GM15510 (cell line): Measurements from ENCODE around the gene PPP1R9B.

Experiments used
- POLR2A ChIP-seq: IDR thresholded peaks from 3 replicates; pipeline ENCODE4 v1.6.1; 2011; ENCODE audit warnings: borderline replicate concordance; ENCODE audit not compliant: insufficient read length; ENCODE audit errors: extremely low read depth

The PPP1R9B gene

DNA sequence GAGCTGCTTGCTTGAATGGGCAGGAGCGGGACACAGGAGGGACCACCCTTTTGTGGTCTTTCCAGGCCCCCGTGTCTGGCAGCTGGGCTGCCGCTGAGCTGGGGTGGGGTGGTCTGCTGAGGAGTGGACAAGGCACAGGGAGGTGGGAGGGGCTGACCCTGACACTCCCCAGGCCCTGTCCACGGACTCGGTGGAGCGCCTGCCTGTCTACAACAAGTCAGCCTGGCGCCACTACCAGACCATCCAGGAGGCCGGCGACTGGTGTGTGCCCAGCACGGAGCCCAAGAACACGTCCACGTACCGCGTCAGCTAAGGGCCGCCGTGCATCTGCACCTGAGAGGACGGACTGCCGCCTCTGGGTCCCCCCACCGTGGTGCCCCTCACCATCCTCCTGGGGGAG lies 40.7 kb downstream of the PPP1R9B start:
- TF ChIP-seq POLR2A, result no peak

GRCh38 chr17:50109207-50109606 lies 41.3 kb downstream of the PPP1R9B start:
- TF ChIP-seq POLR2A, result no peak

GRCh38 chr17:50108556-50108955 lies 41.9 kb downstream of the PPP1R9B start:
- no peak for TF ChIP-seq POLR2A

DNA sequence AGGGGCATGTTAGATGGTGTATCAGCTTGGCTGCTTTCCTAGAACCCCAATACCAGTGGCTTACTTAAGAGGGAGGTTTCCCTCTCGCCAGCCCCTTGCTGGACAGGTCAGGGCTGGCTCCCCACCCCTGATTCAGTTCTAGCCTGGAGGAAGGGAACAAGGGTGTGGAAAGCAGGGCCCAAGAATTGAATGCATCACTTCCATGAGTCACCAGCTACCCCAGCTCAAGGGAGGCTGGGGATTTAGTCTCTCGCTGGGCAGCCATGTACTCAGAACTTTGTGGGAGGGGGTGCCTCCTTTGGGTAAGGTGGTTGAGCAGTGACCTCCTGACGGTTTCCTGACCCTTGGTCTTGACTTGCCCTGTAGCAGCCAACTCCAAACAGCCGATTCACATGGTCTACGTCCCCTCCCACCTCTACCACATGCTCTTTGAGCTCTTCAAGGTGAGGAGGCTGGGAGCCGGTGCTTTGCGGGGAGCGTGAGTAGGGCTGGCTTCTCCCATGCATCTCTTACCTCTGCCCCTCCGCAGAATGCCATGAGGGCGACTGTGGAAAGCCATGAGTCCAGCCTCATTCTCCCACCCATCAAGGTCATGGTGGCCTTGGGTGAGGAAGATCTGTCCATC lies 42.6 kb downstream of the PPP1R9B start:
- TF ChIP-seq POLR2A, result no peak

DNA sequence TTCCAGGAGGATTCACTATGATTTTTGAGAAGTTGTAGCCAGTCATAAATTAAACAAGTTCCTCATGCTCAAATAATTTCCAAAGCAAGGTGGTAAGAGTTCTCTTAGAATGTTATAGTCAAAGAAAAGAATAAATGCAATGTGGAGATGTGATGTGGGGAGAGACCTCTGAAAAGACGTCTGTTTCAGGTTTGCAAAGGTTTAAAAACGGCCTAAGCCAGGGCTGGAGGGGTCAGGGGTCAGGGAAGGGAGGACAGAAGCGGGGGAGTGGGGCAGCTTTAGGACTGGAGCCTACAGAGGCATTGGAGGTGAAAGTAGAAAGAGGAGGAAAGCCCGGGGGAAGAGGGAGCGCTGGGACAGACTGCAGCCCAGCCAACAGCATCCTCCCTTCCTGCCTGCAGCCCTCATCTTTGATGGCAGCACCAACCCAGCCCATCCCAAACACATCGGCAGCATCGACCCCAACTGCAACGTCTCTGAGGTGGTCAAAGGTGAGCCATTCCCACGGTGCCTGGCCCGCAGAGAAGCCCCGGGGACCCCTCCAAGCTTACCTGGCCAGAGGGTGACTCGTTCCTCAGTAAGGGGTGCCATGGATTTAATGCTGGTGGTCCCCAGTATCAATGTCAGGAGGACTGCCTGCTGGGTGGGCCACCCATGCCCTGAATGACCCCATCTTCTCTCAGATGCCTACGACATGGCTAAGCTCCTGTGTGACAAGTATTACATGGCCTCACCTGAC lies 43.9 kb downstream of the PPP1R9B start:
- no peak for TF ChIP-seq POLR2A

GRCh38 chr17:50105811-50106210 lies 44.7 kb downstream of the PPP1R9B start:
- no peak for TF ChIP-seq POLR2A

GRCh38 chr17:50103941-50104340 lies 46.5 kb downstream of the PPP1R9B start:
- no peak for TF ChIP-seq POLR2A

GRCh38 chr17:50103252-50103651 lies 47.2 kb downstream of the PPP1R9B start:
- TF ChIP-seq POLR2A, result no peak

- no peak for TF ChIP-seq POLR2A
Measured at GRCh38 chr17:50102164-50102991, 48.1 kb downstream of the PPP1R9B start.

DNA sequence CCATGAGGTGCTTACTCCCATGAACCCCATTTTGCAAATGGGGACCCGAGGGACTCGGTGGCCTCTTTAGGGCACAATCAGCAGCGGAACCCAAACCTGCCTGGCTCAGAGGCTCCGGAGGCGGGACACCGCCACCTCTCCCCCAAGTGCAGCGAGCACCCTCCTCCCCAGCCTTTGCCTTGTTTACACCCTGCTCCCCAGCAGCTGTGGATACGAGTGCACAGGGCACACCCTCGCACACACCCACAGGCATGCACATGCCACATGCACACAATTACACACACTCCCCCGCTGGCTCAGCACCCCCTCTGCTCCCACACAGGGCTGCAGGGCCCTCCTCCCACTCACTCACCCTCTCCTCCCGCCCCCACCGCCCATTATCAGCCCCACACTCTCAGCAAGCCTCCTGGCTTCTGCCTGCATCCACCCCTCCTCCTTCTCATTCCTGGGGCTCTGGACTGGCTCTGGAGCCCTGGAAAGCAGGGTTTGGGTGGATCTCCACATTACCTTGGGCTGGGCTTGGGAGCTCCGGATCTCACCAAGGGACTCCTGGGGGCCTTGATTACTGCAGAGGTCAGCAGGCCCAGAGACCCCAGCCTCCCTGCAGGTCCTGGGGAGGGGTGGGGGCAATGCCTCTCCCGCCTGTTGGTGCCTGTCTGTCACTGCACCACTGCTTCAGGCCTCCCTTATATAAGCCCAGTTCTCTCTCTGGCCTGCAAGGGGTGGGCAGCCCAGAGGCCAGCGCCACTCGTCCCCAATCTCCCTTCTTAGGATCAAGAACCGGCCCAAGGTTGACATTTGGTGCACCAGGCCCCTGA lies 48.9 kb downstream of the PPP1R9B start:
- no peak for TF ChIP-seq POLR2A

- TF ChIP-seq POLR2A, result no peak
Measured at GRCh38 chr17:50100921-50101345, 49.5 kb downstream of the PPP1R9B start.

DNA sequence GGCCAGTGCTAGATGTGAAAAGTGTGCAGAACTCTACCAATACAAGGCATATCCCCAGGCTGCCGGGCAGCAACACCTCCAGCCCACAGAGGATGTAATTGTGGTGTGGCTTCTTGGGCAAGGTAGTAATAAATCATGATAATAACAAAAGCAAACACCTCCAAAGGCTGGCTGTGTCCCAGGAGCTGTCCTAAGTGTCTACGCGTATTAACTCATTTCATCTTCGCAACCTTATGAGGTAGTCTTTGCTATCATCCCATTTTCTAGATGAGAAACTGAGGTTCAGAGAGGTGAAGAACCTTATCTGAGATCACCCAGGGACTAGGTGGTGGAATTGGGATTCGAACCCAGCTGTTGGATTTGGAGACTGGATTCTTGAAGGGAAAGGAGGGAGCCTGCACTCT lies 50.0 kb downstream of the PPP1R9B start:
- no peak for TF ChIP-seq POLR2A

GRCh38 chr17:50099003-50099402 lies 51.5 kb downstream of the PPP1R9B start:
- TF ChIP-seq POLR2A, result no peak

DNA sequence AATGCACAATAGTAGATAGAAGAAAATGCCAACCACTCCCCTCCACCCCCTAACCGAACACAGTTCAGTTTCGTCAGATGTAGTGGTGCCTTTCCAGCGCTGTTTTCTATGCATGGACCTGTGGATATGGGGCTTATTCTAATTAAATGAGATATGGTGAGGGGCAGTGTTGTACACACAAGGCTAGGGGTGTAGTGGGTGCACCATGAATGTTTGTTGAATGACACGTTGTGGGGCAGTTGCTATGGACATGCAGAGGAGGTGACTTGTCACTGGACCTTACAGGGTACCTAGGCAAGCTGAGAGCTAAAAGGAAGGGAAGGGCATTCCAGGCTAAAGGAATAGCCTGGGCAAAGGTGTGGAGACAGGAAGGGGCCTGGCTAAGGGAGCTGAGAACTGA lies 51.9 kb downstream of the PPP1R9B start:
- TF ChIP-seq POLR2A, result no peak
